GM12865 (cell line): ENCODE measurements around the gene HABP4.

Experiments used
- DNase-seq: peaks from one replicate; pipeline ENCODE4 v3.0.0; 2010; ENCODE audit warnings: low read depth
- H3K4me3 ChIP-seq: 2 replicates; pipeline ENCODE4 v1.5.1; 2011; ENCODE audit warnings: mild to moderate bottlenecking, low read depth, low read length, control low read depth
- TF ChIP-seq, protein P1 (sequence below): IDR thresholded peaks from 2 replicates; pipeline ENCODE4 v1.5.1; 2011; ENCODE audit warnings: low read length, control low read depth, low read depth, inconsistent platforms; ENCODE audit not compliant: insufficient read depth; ENCODE audit errors: missing control alignments

HABP4 gene

DNA sequence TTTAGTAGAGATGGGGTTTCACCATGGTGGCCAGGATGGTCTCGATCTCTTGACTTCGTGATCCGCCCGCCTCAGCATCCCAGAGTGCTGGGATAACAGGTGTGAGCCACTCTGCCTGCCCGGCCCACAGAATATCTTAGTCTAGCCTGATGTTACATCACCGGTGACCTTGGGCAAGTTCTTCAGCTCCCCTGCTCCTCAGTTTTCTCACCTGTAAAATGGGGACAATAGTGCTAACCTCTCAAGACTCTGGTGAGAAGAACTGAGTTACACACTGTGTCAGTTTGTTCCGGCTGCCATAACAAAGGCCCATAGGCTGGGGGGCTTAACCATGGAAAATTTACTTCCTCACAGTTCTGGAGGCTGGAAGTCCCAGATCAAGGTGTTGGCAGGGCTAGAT lies 12.5 kb upstream of the HABP4 start:
- TF ChIP-seq, protein P1, sequence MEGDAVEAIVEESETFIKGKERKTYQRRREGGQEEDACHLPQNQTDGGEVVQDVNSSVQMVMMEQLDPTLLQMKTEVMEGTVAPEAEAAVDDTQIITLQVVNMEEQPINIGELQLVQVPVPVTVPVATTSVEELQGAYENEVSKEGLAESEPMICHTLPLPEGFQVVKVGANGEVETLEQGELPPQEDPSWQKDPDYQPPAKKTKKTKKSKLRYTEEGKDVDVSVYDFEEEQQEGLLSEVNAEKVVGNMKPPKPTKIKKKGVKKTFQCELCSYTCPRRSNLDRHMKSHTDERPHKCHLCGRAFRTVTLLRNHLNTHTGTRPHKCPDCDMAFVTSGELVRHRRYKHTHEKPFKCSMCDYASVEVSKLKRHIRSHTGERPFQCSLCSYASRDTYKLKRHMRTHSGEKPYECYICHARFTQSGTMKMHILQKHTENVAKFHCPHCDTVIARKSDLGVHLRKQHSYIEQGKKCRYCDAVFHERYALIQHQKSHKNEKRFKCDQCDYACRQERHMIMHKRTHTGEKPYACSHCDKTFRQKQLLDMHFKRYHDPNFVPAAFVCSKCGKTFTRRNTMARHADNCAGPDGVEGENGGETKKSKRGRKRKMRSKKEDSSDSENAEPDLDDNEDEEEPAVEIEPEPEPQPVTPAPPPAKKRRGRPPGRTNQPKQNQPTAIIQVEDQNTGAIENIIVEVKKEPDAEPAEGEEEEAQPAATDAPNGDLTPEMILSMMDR = no peak
- DNase-seq = no peak
- no peak overlapping the region for H3K4me3 ChIP-seq

DNA sequence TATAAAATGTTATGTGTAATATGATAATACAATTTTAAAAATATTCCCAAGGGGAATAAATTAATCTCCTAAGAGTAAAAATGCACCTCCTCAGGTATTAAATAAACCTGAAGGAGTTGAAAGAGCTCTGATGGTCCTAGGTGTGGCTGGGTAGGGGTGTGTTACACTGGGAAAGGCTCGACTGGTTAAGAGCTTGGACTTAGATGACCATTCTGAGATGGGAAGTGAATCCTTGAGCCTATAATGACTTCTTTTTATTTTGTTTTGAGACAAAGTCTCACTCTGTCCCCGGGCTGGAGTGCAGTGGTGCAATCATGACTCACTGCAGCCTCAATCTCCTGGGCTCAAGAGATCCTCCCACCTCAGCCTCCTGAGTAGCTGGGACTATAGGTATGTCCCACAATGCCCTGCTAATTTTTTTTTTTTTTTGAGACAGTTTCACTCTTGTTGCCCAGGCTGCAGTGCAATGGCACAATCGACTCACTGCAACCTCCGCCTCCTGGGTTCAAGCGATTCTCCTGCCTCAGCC lies 9.2 kb upstream of the HABP4 start:
- H3K4me3 ChIP-seq = no peak overlapping the region
- TF ChIP-seq, protein P1 = no peak
- no peak for DNase-seq

GRCh38 chr9:96441798-96442445 lies 8.0 kb upstream of the HABP4 start:
- H3K4me3 ChIP-seq = no peak overlapping the region
- TF ChIP-seq, protein P1 = peak; percentile 59
- peak; percentile 72 for DNase-seq

GRCh38 chr9:96442491-96442890 lies 7.5 kb upstream of the HABP4 start:
- no peak overlapping the region for H3K4me3 ChIP-seq
- DNase-seq = no peak
- TF ChIP-seq, protein P1 = no peak

GRCh38 chr9:96447406-96447805 lies 2.6 kb upstream of the HABP4 start:
- no peak for DNase-seq
- TF ChIP-seq, protein P1 = no peak

DNA sequence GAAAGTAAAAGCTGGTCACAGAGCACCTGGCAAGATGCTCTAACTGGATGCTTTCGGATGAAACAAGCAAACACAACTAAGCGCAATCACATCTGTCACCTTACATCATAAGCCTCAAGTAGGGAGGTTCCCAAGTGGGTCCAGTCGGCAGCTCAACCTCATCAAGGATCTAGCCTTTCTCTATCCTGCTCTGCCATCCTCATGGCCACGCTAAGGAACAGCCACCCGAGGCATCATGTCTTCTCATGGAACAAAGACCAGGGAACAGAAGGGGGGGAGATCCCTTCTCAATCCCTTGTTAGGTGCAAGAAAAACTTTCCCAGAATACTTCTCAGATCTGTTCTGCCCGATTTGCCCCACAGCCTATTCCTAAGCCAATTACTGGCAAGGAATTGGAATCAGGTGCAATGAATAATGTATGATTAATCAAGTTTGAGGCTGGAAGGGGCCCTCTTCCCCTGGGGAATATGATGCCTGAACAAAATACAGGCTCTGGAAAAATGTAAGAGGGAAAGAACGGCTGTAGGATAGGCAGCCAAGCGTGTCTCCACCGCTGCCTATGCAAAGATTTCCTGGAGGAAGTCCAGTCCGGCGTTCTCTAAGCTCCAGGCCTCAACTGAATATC lies 1.3 kb upstream of the HABP4 start:
- TF ChIP-seq, protein P1 = no peak
- H3K4me3 ChIP-seq = no peak overlapping the region
- no peak for DNase-seq

More at GRCh38 chr9:96447406-96447805, 2.6 kb upstream of the HABP4 start:
- H3K4me3 ChIP-seq = no peak overlapping the region
